Transverse colon (tissue), 4 donors: Measurements from ENCODE around the gene HTR3A. TPM values are rescaled to one million over a fixed set of nuclear protein-coding genes. Genes with fewer than 3 reads are reported as not detected.
A peak's percentile ranks its signal among the peaks of the same experiment; 100 is the strongest.

Source experiments
- DNase-seq: peaks from one replicate; pipeline ENCODE4 v3.0.0-alpha.2; 2019
- H3K27ac ChIP-seq, 4 donors: fragments of 200-600 bp; sonication (generic); 2 replicates each; pipeline ENCODE4 v1.5.1; 2016 to 2018; ENCODE audit warnings: inconsistent platforms in 4 of 4
- H3K27me3 ChIP-seq: fragments of 200-600 bp; sonication (generic); 2 replicates; pipeline ENCODE4 v1.5.1; 2017; ENCODE audit warnings: inconsistent platforms
- H3K36me3 ChIP-seq, 4 donors: fragments of 200-600 bp; sonication (generic); 2 replicates each; pipeline ENCODE4 v1.5.1; 2017 to 2019; ENCODE audit warnings: inconsistent platforms in 4 of 4
- H3K4me1 ChIP-seq, 4 donors: fragments of 200-600 bp; sonication (generic); 2 replicates each; pipeline ENCODE4 v1.5.1; 2017 to 2020; ENCODE audit warnings: inconsistent platforms in 4 of 4
- H3K4me3 ChIP-seq, 4 donors: fragments of 200-600 bp; sonication (generic); 1 replicate in 1 of 4; 2 replicates in 3 of 4; pipeline versions ENCODE4 v1.5.1 to v1.6.1; 2017 to 2019; ENCODE audit warnings: inconsistent platforms in 4 of 4
- H3K9me3 ChIP-seq, 2 donors: fragments of 200-600 bp; sonication (generic); 2 replicates each; pipeline ENCODE4 v1.5.1; 2017 to 2019; ENCODE audit warnings: inconsistent platforms in 2 of 2
- CTCF ChIP-seq, 5 experiments: fragments of 200-600 bp in 3 of 5; fragments of 450-650 bp in 2 of 5; sonication (generic) in 3 of 5; IDR thresholded peaks; 1 replicate in 2 of 5; 2 replicates in 3 of 5; pipeline ENCODE4 v1.5.1; 2016 to 2017; ENCODE audit warnings: antibody characterized with exemption in 5 of 5, inconsistent platforms in 3 of 5, mild to moderate bottlenecking in 2 of 5, moderate library complexity in 1 of 5
- EP300 ChIP-seq: sonication (generic); formaldehyde crosslinking; IDR thresholded peaks from one replicate; pipeline ENCODE4 v1.6.1; 2017; ENCODE audit warnings: antibody characterized with exemption, low read depth
- POLR2A ChIP-seq: fragments of 450-650 bp; IDR thresholded peaks from one replicate; pipeline ENCODE4 v1.6.1; 2016; ENCODE audit warnings: antibody characterized with exemption, mild to moderate bottlenecking, moderate library complexity
- POLR2AphosphoS5 ChIP-seq, 3 donors: sonication (generic); formaldehyde crosslinking; IDR thresholded peaks; one replicate each; pipeline ENCODE4 v1.6.1; 2016; ENCODE audit warnings: antibody characterized with exemption in 3 of 3
- whole genome bisulfite sequencing, 2 donors: methylation state at CpG; one replicate each; pipeline ENCODE4 v1.1.5; 2018; ENCODE audit warnings: low coverage in 1 of 2; 5-methylcytosine and 5-hydroxymethylcytosine counted together
- in situ Hi-C, 4 donors: fragments of 200-750 bp; cut with MboI; loops; one replicate each; pipeline versions ENCODE4 v1.15.0 to v1.15.1; 2017; ENCODE audit warnings: low sequenced_read_pairs in 3 of 4, low pct_ligation_motif_present in 1 of 4, low pct_unique_long_range_greater_than_20kb in 1 of 4
- intact Hi-C: fragments of 100-400 bp; cut with DNase I; formaldehyde crosslinking; loops from one replicate; pipeline ENCODE4 v1.15.1; 2023; ENCODE audit warnings: low total_unique reads
- total RNA-seq, 4 donors: library from RNA; depleted of rRNA; stranded (reverse); fragments of >200 nt; gene quantifications; one replicate each; pipeline ENCODE4 v1.1.0, GENCODE V29; 2016

The HTR3A gene
- total RNA-seq, 4 donors from 2014 or later = 0.41 to 0.95 TPM; not detected in 2

GRCh38 chr11:113952588-113952987 is 22.3 kb upstream of the HTR3A start:
- intact Hi-C loops (no loop called here), in situ Hi-C loops (no loop called here)
- no peak for TF ChIP-seq EP300
- TF ChIP-seq POLR2A = no peak
- no peak for TF ChIP-seq CTCF (IDR thresholded peaks at IDR 0.05)
- no peak for TF ChIP-seq POLR2AphosphoS5 (IDR thresholded peaks at IDR 0.05)
- H3K9me3 ChIP-seq = no peaks in the 10 kb centered on the region
- 79 to 88% methylated on average over 9 to 10 of the region's 10 CpGs for WGBS, 2 donors
- H3K36me3 ChIP-seq = no peaks in the 10 kb centered on the region
- no peak overlapping the region for H3K27ac ChIP-seq
- DNase-seq = peak; percentile 14
- no peak overlapping the region for H3K4me3 ChIP-seq
- H3K27me3 ChIP-seq = peaks cover 22% of the 10 kb centered on the region
- H3K4me1 ChIP-seq = no peaks in the 10 kb centered on the region

GRCh38 chr11:113954235-113954634 is 20.7 kb upstream of the HTR3A start:
- DNase-seq = no peak
- Histone ChIP-seq H3K4me1 (no peaks in the 10 kb centered on the region), H3K27ac (no peak overlapping the region), H3K27me3 (peaks cover 28% of the 10 kb centered on the region), H3K4me3 (no peak overlapping the region), H3K9me3 (no peaks in the 10 kb centered on the region), H3K36me3 (no peaks in the 10 kb centered on the region)
- 62 to 73% methylated on average over 5 to 6 of the region's 6 CpGs for WGBS, 2 donors
- in situ Hi-C loops (no loop called here), intact Hi-C loops (no loop called here)
- TF ChIP-seq CTCF (IDR thresholded peaks at IDR 0.05) = no peak
- TF ChIP-seq EP300 = no peak
- no peak for TF ChIP-seq POLR2AphosphoS5 (IDR thresholded peaks at IDR 0.05)
- TF ChIP-seq POLR2A = no peak

- WGBS, 2 donors = 57% methylated on average over 9 of the region's 9 CpGs; no CpG with 5 or more reads in 1 of the 2 donors
- H3K4me1 ChIP-seq = no peaks in the 10 kb centered on the region
Observed at GRCh38 chr11:113956986-113957385, 17.9 kb upstream of the HTR3A start.

GRCh38 chr11:113960702-113961330 is 14.1 kb upstream of the HTR3A start:
- H3K4me3 ChIP-seq = no peak overlapping the region
- no peak for DNase-seq
- peaks cover 6% of the 10 kb centered on the region for H3K27me3 ChIP-seq
- H3K36me3 ChIP-seq = no peaks in the 10 kb centered on the region
- intact Hi-C loops = no loop called here
- H3K27ac ChIP-seq = no peak overlapping the region
- WGBS, 2 donors = 51 to 83% methylated on average over 1 to 9 of the region's 9 CpGs
- in situ Hi-C loops = no loop called here
- H3K4me1 ChIP-seq = no peaks in the 10 kb centered on the region
- TF ChIP-seq CTCF (IDR thresholded peaks at IDR 0.05) (no peak), POLR2A (no peak), EP300 (no peak), POLR2AphosphoS5 (IDR thresholded peaks at IDR 0.05) (no peak)
- no peaks in the 10 kb centered on the region for H3K9me3 ChIP-seq

More at GRCh38 chr11:113956986-113957385, 17.9 kb upstream of the HTR3A start:
- no peak for DNase-seq
- in situ Hi-C loops = no loop called here
- TF ChIP-seq POLR2AphosphoS5 (IDR thresholded peaks at IDR 0.05) = no peak
- TF ChIP-seq CTCF (IDR thresholded peaks at IDR 0.05) = no peak
- no peak for TF ChIP-seq POLR2A
- TF ChIP-seq EP300 = no peak
- Histone ChIP-seq H3K36me3 (no peaks in the 10 kb centered on the region), H3K27me3 (peaks cover 16% of the 10 kb centered on the region), H3K27ac (no peak overlapping the region), H3K9me3 (no peaks in the 10 kb centered on the region), H3K4me3 (no peak overlapping the region)
- intact Hi-C loops = no loop called here
